Neural crest cell (in vitro differentiated cells): ENCODE data around the gene APOO. TPM values are rescaled to one million over a fixed set of nuclear protein-coding genes. Genes with fewer than 3 reads are reported as not detected.

Experiments used
- DNase-seq: peaks from one replicate; pipeline ENCODE4 v3.0.0; 2021; ENCODE audit warnings: low read depth, mixed read lengths, low spot score
- H3K27ac Mint-ChIP-seq: one replicate; pipeline ENCODE4 v1.8.0; 2021; ENCODE audit warnings: mild to moderate bottlenecking, mixed read lengths; ENCODE audit not compliant: unreplicated experiment
- H3K27me3 Mint-ChIP-seq: 2 replicates; pipeline ENCODE4 v1.8.0; 2021; ENCODE audit warnings: low read depth, mild to moderate bottlenecking, mixed read lengths
- H3K36me3 Mint-ChIP-seq: 2 replicates; pipeline ENCODE4 v1.8.0; 2021; ENCODE audit warnings: low read depth, mild to moderate bottlenecking, mixed read lengths
- H3K4me1 Mint-ChIP-seq: 2 replicates; pipeline ENCODE4 v1.8.0; 2021; ENCODE audit warnings: mixed read lengths
- H3K4me3 Mint-ChIP-seq: one replicate; pipeline ENCODE4 v1.8.0; 2021; ENCODE audit warnings: mild to moderate bottlenecking, mixed read lengths
- H3K9me3 Mint-ChIP-seq: 2 replicates; pipeline ENCODE4 v1.8.0; 2021; ENCODE audit warnings: mixed read lengths
- CTCF ChIP-seq: fragments of 200-600 bp; sonication (generic); conservative IDR thresholded peaks from 2 replicates; pipeline ENCODE4 v1.5.0; 2021; ENCODE audit warnings: antibody characterized with exemption, mild to moderate bottlenecking
- total RNA-seq: library from RNA; stranded (reverse); gene quantifications from 2 replicates; pipeline ENCODE4 v1.2.1, GENCODE V29; 2021

Gene APOO
- total RNA-seq, 1 donor from 2014 or later, result 91.0 TPM

GRCh38 chrX:23810279-23810678 is 97.5 kb downstream of the APOO start:
- no peak for TF ChIP-seq CTCF
- Mint-ChIP-seq H3K9me3 (peaks cover 4% of the 10 kb centered on the region), H3K27ac (no peak overlapping the region), H3K4me3 (no peak overlapping the region), H3K4me1 (peaks cover 30% of the 10 kb centered on the region), H3K27me3 (no peaks in the 10 kb centered on the region), H3K36me3 (no peaks in the 10 kb centered on the region)
- no peak for DNase-seq

- no peaks in the 10 kb centered on the region for H3K9me3 Mint-ChIP-seq
- H3K4me3 Mint-ChIP-seq, result no peak overlapping the region
- no peaks in the 10 kb centered on the region for H3K36me3 Mint-ChIP-seq
- no peaks in the 10 kb centered on the region for H3K27me3 Mint-ChIP-seq
- peaks cover 32% of the 10 kb centered on the region for H3K4me1 Mint-ChIP-seq
- no peak for TF ChIP-seq CTCF
- no peak for DNase-seq
- no peak overlapping the region for H3K27ac Mint-ChIP-seq
Observed at GRCh38 chrX:23805389-23805788, 102.3 kb downstream of the APOO start.

- Mint-ChIP-seq H3K9me3 (no peaks in the 10 kb centered on the region), H3K27ac (no peak overlapping the region), H3K27me3 (no peaks in the 10 kb centered on the region), H3K36me3 (no peaks in the 10 kb centered on the region), H3K4me1 (peaks cover 32% of the 10 kb centered on the region), H3K4me3 (no peak overlapping the region)
- DNase-seq, result no peak
- no peak for TF ChIP-seq CTCF
Observed at GRCh38 chrX:23804578-23804977, 103.2 kb downstream of the APOO start.

GRCh38 chrX:23803931-23804381 is 103.8 kb downstream of the APOO start:
- peaks cover 36% of the 10 kb centered on the region for H3K4me1 Mint-ChIP-seq
- no peaks in the 10 kb centered on the region for H3K27me3 Mint-ChIP-seq
- TF ChIP-seq CTCF, result no peak
- H3K4me3 Mint-ChIP-seq, result no peak overlapping the region
- no peak overlapping the region for H3K27ac Mint-ChIP-seq
- DNase-seq, result no peak
- H3K9me3 Mint-ChIP-seq, result no peaks in the 10 kb centered on the region
- no peaks in the 10 kb centered on the region for H3K36me3 Mint-ChIP-seq

- H3K4me3 Mint-ChIP-seq, result no peak overlapping the region
- H3K36me3 Mint-ChIP-seq, result no peaks in the 10 kb centered on the region
- no peak for TF ChIP-seq CTCF
- no peaks in the 10 kb centered on the region for H3K9me3 Mint-ChIP-seq
- DNase-seq, result no peak
- no peaks in the 10 kb centered on the region for H3K27me3 Mint-ChIP-seq
- no peak overlapping the region for H3K27ac Mint-ChIP-seq
- peaks cover 36% of the 10 kb centered on the region for H3K4me1 Mint-ChIP-seq
Observed at GRCh38 chrX:23802431-23802830, 105.3 kb downstream of the APOO start.
